PC-3 (cell line): ENCODE measurements around the gene CDCA8. TPM values are rescaled to one million over a fixed set of nuclear protein-coding genes. Genes with fewer than 3 reads are reported as not detected.

Source experiments
- ATAC-seq: fragments of 200-7000 bp; cut with Tn5 transposase; 2 replicates; pipeline ENCODE4 v1.9.1; 2020; ENCODE audit warnings: mild to moderate bottlenecking, moderate library complexity
- BruUV-seq: library from RNA; stranded (reverse); fragments of 400-500 nt; replicated peaks from 2 replicates; lab custom pipeline; 2021; lab: Mats Ljungman, UMichigan
- CTCF ChIA-PET: fragments of 300-600 bp; sonication (Branson Sonifier 250); formaldehyde crosslinking; loops from one replicate; lab custom pipeline; 2022; ENCODE audit warnings: antibody characterized with exemption; lab: Charles Lee
- POLR2A ChIA-PET: fragments of 300-600 bp; sonication (Branson Sonifier 250); formaldehyde crosslinking; loops from one replicate; lab custom pipeline; 2022; ENCODE audit warnings: antibody characterized with exemption; ENCODE audit not compliant: unreplicated experiment; lab: Charles Lee
- DNase-seq: peaks from one replicate; pipeline ENCODE4 v3.0.0-alpha.2; 2015
- H2AFZ ChIP-seq: fragments of 300-600 bp; sonication (generic); 2 replicates; pipeline ENCODE4 v1.6.0; 2016; ENCODE audit warnings: antibody characterized with exemption, low read length
- H3F3A ChIP-seq: fragments of 300-600 bp; sonication (generic); one replicate; pipeline ENCODE4 v1.6.0; 2017; ENCODE audit warnings: antibody characterized with exemption, low read length, control low read depth, mild to moderate bottlenecking; ENCODE audit not compliant: unreplicated experiment
- H3K27ac ChIP-seq: fragments of 300-600 bp; sonication (generic); 2 replicates; pipeline ENCODE4 v1.5.1; 2016; ENCODE audit warnings: mild to moderate bottlenecking, low read length
- H3K27me3 ChIP-seq: fragments of 300-600 bp; sonication (generic); 2 replicates; pipeline ENCODE4 v1.6.1; 2016; ENCODE audit warnings: low read length, mixed read lengths
- H3K36me3 ChIP-seq: fragments of 300-600 bp; sonication (generic); 2 replicates; pipeline ENCODE4 v1.6.1; 2016; ENCODE audit warnings: low read depth, mixed run types, low read length, mixed read lengths
- H3K4me1 ChIP-seq: fragments of 300-600 bp; sonication (generic); 2 replicates; pipeline ENCODE4 v1.5.1; 2016; ENCODE audit warnings: low read length; ENCODE audit not compliant: insufficient read depth
- H3K4me2 ChIP-seq: fragments of 300-600 bp; sonication (generic); 2 replicates; pipeline ENCODE4 v1.6.0; 2016; ENCODE audit warnings: low read length
- H3K4me3 ChIP-seq: fragments of 300-600 bp; sonication (generic); 2 replicates; pipeline ENCODE4 v1.5.1; 2016; ENCODE audit warnings: mild to moderate bottlenecking, low read length, mixed read lengths
- H3K79me2 ChIP-seq: fragments of 300-600 bp; sonication (generic); 2 replicates; pipeline ENCODE4 v1.6.1; 2017; ENCODE audit warnings: low read length, mixed read lengths
- H3K9ac ChIP-seq: fragments of 300-600 bp; sonication (generic); 2 replicates; pipeline ENCODE4 v1.6.0; 2016; ENCODE audit warnings: mild to moderate bottlenecking, low read length
- H3K9me2 ChIP-seq: fragments of 300-600 bp; sonication (generic); replicated peaks from 2 replicates; pipeline ENCODE4 v1.6.1; 2016; ENCODE audit warnings: mixed run types, low read length, mixed read lengths
- H3K9me3 ChIP-seq: fragments of 300-600 bp; sonication (generic); 2 replicates; pipeline ENCODE4 v1.6.1; 2016; ENCODE audit warnings: low read length, mixed read lengths
- H4K20me1 ChIP-seq: fragments of 300-600 bp; sonication (generic); 2 replicates; pipeline ENCODE4 v1.6.1; 2016; ENCODE audit warnings: low read length, mixed read lengths
- CTCF ChIP-seq: fragments of 300-600 bp; sonication (generic); conservative IDR thresholded peaks from 2 replicates; pipeline ENCODE4 v1.5.1; 2017; ENCODE audit warnings: antibody characterized with exemption, low read depth, mild to moderate bottlenecking, low read length
- EZH2 ChIP-seq: fragments of 300-600 bp; sonication (generic); IDR thresholded peaks from one replicate; pipeline ENCODE4 v1.6.1; 2017; ENCODE audit warnings: antibody characterized with exemption, mild to moderate bottlenecking, low read length; ENCODE audit not compliant: unreplicated experiment
- EZH2phosphoT487 ChIP-seq: fragments of 300-600 bp; sonication (generic); IDR thresholded peaks from 2 replicates; pipeline ENCODE4 v1.6.1; 2018; ENCODE audit warnings: mild to moderate bottlenecking, antibody characterized with exemption, low read length, borderline replicate concordance
- intact Hi-C: fragments of 100-400 bp; cut with micrococcal nuclease; formaldehyde crosslinking; loops from 2 replicates; pipeline ENCODE4 v1.9.0; 2023
- total RNA-seq: library from RNA; depleted of rRNA; stranded (reverse); fragments of >200 nt; gene quantifications from 2 replicates; pipeline ENCODE4 v1.2.3, GENCODE V29; 2014

Gene CDCA8
- total RNA-seq, 1 experiment from 2014 or later, result 31.8 TPM

DNA sequence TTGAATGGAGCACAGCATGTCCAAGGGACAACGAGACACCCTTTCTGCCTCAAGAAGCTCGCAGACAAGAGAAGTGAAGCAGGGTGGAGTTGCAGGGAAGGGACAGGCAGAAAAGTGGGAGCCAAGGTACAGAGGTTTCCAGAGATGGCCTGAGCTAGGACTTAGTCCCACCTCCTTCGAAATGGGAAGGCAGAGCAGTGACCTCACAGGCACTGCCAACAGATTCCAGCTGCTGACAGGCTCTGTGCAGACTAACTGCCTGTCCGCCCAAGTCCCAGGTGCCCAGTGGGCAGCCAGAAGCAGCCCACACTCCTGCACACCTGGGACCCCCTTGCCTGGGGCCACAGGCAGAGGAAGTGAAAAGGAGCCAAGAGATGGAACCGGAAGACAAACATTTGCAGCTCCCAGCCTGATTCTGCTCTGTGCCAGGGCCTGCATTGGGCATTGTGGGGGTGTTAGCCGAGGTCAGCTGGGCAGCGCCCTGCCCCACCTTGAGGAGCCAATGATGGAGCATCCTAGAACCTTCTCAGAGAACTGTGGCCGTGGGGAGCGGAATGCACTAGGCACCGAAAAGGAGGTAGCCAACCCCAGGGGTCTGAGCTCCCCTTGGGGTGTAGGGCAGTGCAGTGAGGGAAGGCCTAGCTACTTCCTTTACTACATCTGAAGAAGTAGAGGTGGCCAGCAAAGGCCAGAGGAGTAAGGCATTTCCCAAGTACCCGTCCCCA, 30.1 kb upstream of the CDCA8 start:
- Histone ChIP-seq H2AFZ (no peak overlapping the region), H3K27ac (no peak overlapping the region), H3K27me3 (peaks cover 8% of the 10 kb centered on the region), H3K9me2 (no peaks in the 10 kb centered on the region), H3K79me2 (no peaks in the 10 kb centered on the region), H3K9me3 (no peaks in the 10 kb centered on the region), H3K4me2 (no peak overlapping the region), H4K20me1 (no peaks in the 10 kb centered on the region), H3F3A (no peaks in the 10 kb centered on the region), H3K9ac (no peak overlapping the region), H3K4me1 (no peaks in the 10 kb centered on the region), H3K4me3 (no peak overlapping the region), H3K36me3 (no peaks in the 10 kb centered on the region)
- ATAC-seq (no peak), DNase-seq (no peak)
- TF ChIP-seq EZH2phosphoT487, result no peak
- TF ChIP-seq CTCF, result no peak
- no peak for TF ChIP-seq EZH2
- intact Hi-C loops, result no loop called here
- CTCF ChIA-PET, result no interaction called here
- no TSS peak for BruUV-seq
- POLR2A ChIA-PET, result no interaction called here

- ChIA-PET POLR2A (no interaction called here), CTCF (no interaction called here)
- no peaks in the 10 kb centered on the region for H3K79me2 ChIP-seq
- H3K9me2 ChIP-seq, result no peaks in the 10 kb centered on the region
- H3K36me3 ChIP-seq, result no peaks in the 10 kb centered on the region
- H3F3A ChIP-seq, result no peaks in the 10 kb centered on the region
- no peak overlapping the region for H2AFZ ChIP-seq
- DNase-seq (no peak), ATAC-seq (no peak)
- no peaks in the 10 kb centered on the region for H3K4me1 ChIP-seq
- no TSS peak for BruUV-seq
- H4K20me1 ChIP-seq, result no peaks in the 10 kb centered on the region
- H3K27me3 ChIP-seq, result peaks cover 21% of the 10 kb centered on the region
- H3K4me3 ChIP-seq, result no peak overlapping the region
- no peak overlapping the region for H3K4me2 ChIP-seq
- no peak overlapping the region for H3K9ac ChIP-seq
- intact Hi-C loops, result no loop called here
- TF ChIP-seq CTCF, result no peak
- no peaks in the 10 kb centered on the region for H3K9me3 ChIP-seq
- H3K27ac ChIP-seq, result no peak overlapping the region
These were observed 28.8 kb upstream of the CDCA8 start for GRCh38 chr1:37663426-37664000.

- Histone ChIP-seq H3K4me2 (no peak overlapping the region), H2AFZ (no peak overlapping the region), H3K79me2 (no peaks in the 10 kb centered on the region), H4K20me1 (no peaks in the 10 kb centered on the region), H3K4me1 (no peaks in the 10 kb centered on the region), H3K4me3 (no peak overlapping the region), H3K9ac (no peak overlapping the region), H3F3A (no peaks in the 10 kb centered on the region), H3K36me3 (no peaks in the 10 kb centered on the region), H3K27me3 (peaks cover 38% of the 10 kb centered on the region), H3K27ac (no peak overlapping the region), H3K9me3 (no peaks in the 10 kb centered on the region), H3K9me2 (no peaks in the 10 kb centered on the region)
- intact Hi-C loops, result no loop called here
- TF ChIP-seq CTCF, result no peak
- no peak for TF ChIP-seq EZH2
- no peak for TF ChIP-seq EZH2phosphoT487
- no TSS peak for BruUV-seq
- ChIA-PET CTCF (no interaction called here), POLR2A (interaction anchor here (0.6 kb wide), 1 partner anchor 11 kb away, joined by 3 read pairs; no protein-coding TSS in a partner anchor)
- ATAC-seq (no peak), DNase-seq (no peak)
These were observed 26.0 kb upstream of the CDCA8 start for GRCh38 chr1:37666241-37666867.
